B cell (primary cell): ENCODE measurements around the gene PTPRQ. TPM values are rescaled to one million over a fixed set of nuclear protein-coding genes. Genes with fewer than 3 reads are reported as not detected.

Experiments
- ATAC-seq: fragments of 200-7000 bp; cut with Tn5 transposase; one replicate; pipeline ENCODE4 v1.10.0; 2021; ENCODE audit warnings: low read depth, mild to moderate bottlenecking, moderate number of reproducible peaks, moderate library complexity
- CTCF ChIA-PET: fragments of 350-600 bp; sonication (Branson Sonifier 250); formaldehyde crosslinking; loops from one replicate; lab custom pipeline; 2021; ENCODE audit warnings: antibody characterized with exemption, inconsistent platforms; lab: Charles Lee
- POLR2A ChIA-PET: fragments of 350-600 bp; sonication (Branson Sonifier 250); formaldehyde crosslinking; loops from one replicate; lab custom pipeline; 2021; ENCODE audit warnings: antibody characterized with exemption; lab: Charles Lee
- DNase-seq: peaks from one replicate; pipeline ENCODE4 v3.0.0; 2013
- H2AFZ ChIP-seq: 2 replicates; pipeline ENCODE4 v1.6.1; 2012; ENCODE audit warnings: mild to moderate bottlenecking, low read depth, low read length; ENCODE audit not compliant: insufficient read depth, poor library complexity, severe bottlenecking
- H3K27ac ChIP-seq, 2 donors: 1 replicate in 1 of 2; 2 replicates in 1 of 2; pipeline ENCODE4 v1.5.1; 2012 to 2013; ENCODE audit warnings: low read length in 2 of 2, mild to moderate bottlenecking in 2 of 2, moderate library complexity in 1 of 2
- H3K27me3 ChIP-seq, 4 experiments: fragments of 200-600 bp in 1 of 4; sonication (generic) in 1 of 4; replicated peaks in 1 of 4; 1 replicate in 2 of 4; 2 replicates in 2 of 4; pipeline versions ENCODE4 v1.6.1 to v1.7.0; 2013 to 2016; ENCODE audit warnings: low read length in 3 of 4, mild to moderate bottlenecking in 2 of 4, mixed read lengths in 1 of 4, moderate library complexity in 1 of 4; ENCODE audit not compliant: insufficient read depth in 4 of 4, control insufficient read depth in 3 of 4; ENCODE audit errors: control extremely low read depth in 1 of 4
- H3K36me3 ChIP-seq, 2 experiments: replicated peaks in 1 of 2; 1 replicate in 1 of 2; 2 replicates in 1 of 2; pipeline versions ENCODE4 v1.6.1 to v1.7.1; 2013; ENCODE audit warnings: low read length in 1 of 2; ENCODE audit not compliant: insufficient read depth in 2 of 2, control insufficient read depth in 1 of 2; ENCODE audit errors: control extremely low read depth in 1 of 2, extremely low read depth in 1 of 2
- H3K4me1 ChIP-seq, 2 donors: fragments of 200-600 bp in 1 of 2; sonication (generic) in 1 of 2; 1 replicate in 1 of 2; 2 replicates in 1 of 2; pipeline versions ENCODE4 v1.5.1 to v1.6.1; 2013 to 2017; ENCODE audit warnings: low read length in 2 of 2; ENCODE audit not compliant: control insufficient read depth in 2 of 2, insufficient read depth in 2 of 2
- H3K4me2 ChIP-seq: replicated peaks from 2 replicates; pipeline ENCODE3; 2012; ENCODE audit warnings: mild to moderate bottlenecking, low read depth, low read length; ENCODE audit not compliant: poor library complexity, severe bottlenecking
- H3K4me3 ChIP-seq, 5 experiments: fragments of 200-600 bp in 1 of 5; sonication (generic) in 1 of 5; 1 replicate in 3 of 5; 2 replicates in 2 of 5; pipeline versions ENCODE4 v1.5.1 to v1.7.0; 2011 to 2016; ENCODE audit warnings: low read length in 4 of 5, mild to moderate bottlenecking in 4 of 5, low read depth in 2 of 5, control low read depth in 1 of 5, moderate library complexity in 1 of 5; ENCODE audit not compliant: insufficient read depth in 1 of 5; ENCODE audit errors: control extremely low read depth in 1 of 5, extremely low read depth in 1 of 5
- H3K79me2 ChIP-seq: fragments of 200-600 bp; sonication (generic); one replicate; pipeline ENCODE4 v1.6.0; 2016; ENCODE audit warnings: low read length; ENCODE audit not compliant: control insufficient read depth, insufficient read depth
- H3K9ac ChIP-seq: fragments of 200-600 bp; sonication (generic); 2 replicates; pipeline ENCODE4 v1.6.1; 2017; ENCODE audit warnings: mild to moderate bottlenecking, low read length, moderate library complexity
- H3K9me3 ChIP-seq, 3 donors: one replicate each; pipeline versions ENCODE4 v1.6.1 to v1.7.1; 2013; ENCODE audit warnings: low read length in 2 of 3; ENCODE audit not compliant: control insufficient read depth in 2 of 3, insufficient read depth in 1 of 3; ENCODE audit errors: control extremely low read depth in 1 of 3
- H4K20me1 ChIP-seq: 2 replicates; pipeline ENCODE4 v1.6.0; 2012; ENCODE audit warnings: mild to moderate bottlenecking, low read length; ENCODE audit not compliant: insufficient read depth, control insufficient read depth, poor library complexity, severe bottlenecking
- H3K27ac Mint-ChIP-seq: one replicate; pipeline ENCODE4 v1.8.0; 2021; ENCODE audit warnings: mixed read lengths
- H3K27me3 Mint-ChIP-seq: one replicate; pipeline ENCODE4 v1.8.0; 2021; ENCODE audit warnings: mixed read lengths
- H3K4me1 Mint-ChIP-seq: one replicate; pipeline ENCODE4 v1.8.0; 2021; ENCODE audit warnings: mixed read lengths
- H3K4me3 Mint-ChIP-seq: one replicate; pipeline ENCODE4 v1.8.0; 2021; ENCODE audit warnings: mixed read lengths
- H3K9me3 Mint-ChIP-seq: one replicate; pipeline ENCODE4 v1.8.0; 2022; ENCODE audit warnings: mixed read lengths; ENCODE audit not compliant: insufficient read depth
- CTCF ChIP-seq: fragments of 200-600 bp; IDR thresholded peaks from one replicate; pipeline ENCODE4 v1.8.0; 2022; ENCODE audit warnings: antibody characterized with exemption, mild to moderate bottlenecking
- EZH2 ChIP-seq: IDR thresholded peaks from 2 replicates; pipeline ENCODE4 v1.6.1; 2012; ENCODE audit warnings: borderline replicate concordance, low read depth, mild to moderate bottlenecking, moderate library complexity, low read length; ENCODE audit not compliant: insufficient read depth, poor library complexity, severe bottlenecking
- WGBS: methylation state at CpG from one replicate; pipeline ENCODE4 v1.1.5; 2013; ENCODE audit warnings: missing lambda C conversion rate; ENCODE audit not compliant: insufficient coverage; 5-methylcytosine and 5-hydroxymethylcytosine counted together
- intact Hi-C: fragments of 100-400 bp; cut with micrococcal nuclease; formaldehyde crosslinking; loops from one replicate; pipeline ENCODE4 v1.10.0; 2022
- polyA plus RNA-seq: library from polyadenylated mRNA; depleted of rRNA; stranded (reverse); fragments of >200 nt; gene quantifications from 2 replicates; pipeline ENCODE4 v1.2.3, GENCODE V29; 2012
- total RNA-seq, 2 donors: library from RNA; stranded (reverse); fragments of 120-200 nt in 1 of 2; gene quantifications; 1 replicate in 1 of 2; 2 replicates in 1 of 2; pipeline versions ENCODE4 v1.2.3 to v1.2.4, GENCODE V29; 2013 to 2022

The PTPRQ gene
- total and polyA plus RNA-seq, 2 donors (not counting 1 experiment from before 2014, with no cell fraction given): not detected

GRCh38 chr12:80580254-80580653, 136.2 kb downstream of the PTPRQ start:
- Histone ChIP-seq H3K36me3 (no peaks in the 10 kb centered on the region), H4K20me1 (no peaks in the 10 kb centered on the region), H3K27me3 (no peaks in the 10 kb centered on the region), H2AFZ (no peak overlapping the region), H3K4me2 (no peak overlapping the region), H3K79me2 (no peaks in the 10 kb centered on the region), H3K27ac (no peak overlapping the region), H3K4me1 (no peaks in the 10 kb centered on the region), H3K4me3 (no peak overlapping the region), H3K9me3 (peaks cover 0 to 3% (median 0%) of the 10 kb centered on the region in 3 donors), H3K9ac (no peak overlapping the region)
- DNase-seq (no peak), ATAC-seq (no peak)
- POLR2A ChIA-PET: no interaction called here
- CTCF ChIA-PET: no interaction called here
- Mint-ChIP-seq H3K27me3 (no peaks in the 10 kb centered on the region), H3K4me3 (no peak overlapping the region), H3K27ac (no peak overlapping the region), H3K9me3 (no peaks in the 10 kb centered on the region), H3K4me1 (no peaks in the 10 kb centered on the region)
- no CpG with 5 or more reads among the region's 1 CpG for WGBS
- intact Hi-C loops: no loop called here
- TF ChIP-seq CTCF (no peak), EZH2 (no peak)

GRCh38 chr12:80581783-80582182, 137.7 kb downstream of the PTPRQ start:
- Histone ChIP-seq H2AFZ (no peak overlapping the region), H3K4me2 (no peak overlapping the region), H3K79me2 (no peaks in the 10 kb centered on the region), H3K9me3 (peaks cover 0 to 3% (median 0%) of the 10 kb centered on the region in 3 donors), H3K4me3 (no peak overlapping the region), H3K9ac (no peak overlapping the region), H4K20me1 (no peaks in the 10 kb centered on the region), H3K36me3 (no peaks in the 10 kb centered on the region), H3K27me3 (no peaks in the 10 kb centered on the region), H3K4me1 (no peaks in the 10 kb centered on the region), H3K27ac (no peak overlapping the region)
- Mint-ChIP-seq H3K4me1 (no peaks in the 10 kb centered on the region), H3K27me3 (no peaks in the 10 kb centered on the region), H3K27ac (no peak overlapping the region), H3K4me3 (no peak overlapping the region), H3K9me3 (peaks cover 4% of the 10 kb centered on the region)
- ATAC-seq (no peak), DNase-seq (no peak)
- intact Hi-C loops: no loop called here
- WGBS: no CpG with 5 or more reads among the region's 2 CpGs
- POLR2A ChIA-PET: no interaction called here
- TF ChIP-seq CTCF (no peak), EZH2 (no peak)
- CTCF ChIA-PET: no interaction called here
